GM12891 (cell line): ENCODE results near the gene TECPR1.
"Not testable (repeated sequence)": the region's sequence is repeated elsewhere in the genome, so short reads cannot be mapped to it uniquely, and the experiment has no call there.

Experiments
- DNase-seq: peaks from one replicate; pipeline ENCODE4 v3.0.0; 2011; ENCODE audit warnings: low spot score; ENCODE audit not compliant: insufficient read length
- FAIRE-seq: peaks from 2 replicates; lab custom pipeline; 2011; peaks lifted over from hg19 to GRCh38; lab: Jason Lieb, UNC
- PAX5 ChIP-seq: IDR thresholded peaks from 2 replicates; pipeline ENCODE4 v1.6.1; 2011; ENCODE audit warnings: low read length, moderate library complexity, mild to moderate bottlenecking; ENCODE audit not compliant: insufficient read depth, severe bottlenecking
- POLR2A ChIP-seq: IDR thresholded peaks from 2 replicates; pipeline ENCODE4 v1.6.1; 2011; ENCODE audit warnings: low read depth, low read length, control low read depth
- POLR2AphosphoS5 ChIP-seq: IDR thresholded peaks from 2 replicates; pipeline ENCODE4 v1.6.1; 2011; ENCODE audit warnings: low read depth, low read length, control low read depth
- POU2F2 ChIP-seq: IDR thresholded peaks from 2 replicates; pipeline ENCODE4 v1.6.1; 2011; ENCODE audit warnings: low read depth, mild to moderate bottlenecking, control low read depth, low read length, moderate library complexity
- SPI1 ChIP-seq: IDR thresholded peaks from 2 replicates; pipeline ENCODE4 v1.6.1; 2011; ENCODE audit warnings: low read depth, low read length, control low read depth
- TAF1 ChIP-seq: IDR thresholded peaks from 2 replicates; pipeline ENCODE4 v1.6.1; 2011; ENCODE audit warnings: low read depth, low read length, control low read depth

The TECPR1 gene

GRCh38 chr7:98221611-98222532, 30.2 kb downstream of the TECPR1 start:
- peak; percentile 20 for DNase-seq
- no peak for FAIRE-seq
- TF ChIP-seq POLR2A (no peak), SPI1 (no peak), POLR2AphosphoS5 (no peak), PAX5 (no peak), TAF1 (no peak), POU2F2 (no peak)

- FAIRE-seq, DNase-seq: not testable (repeated sequence)
These were observed 32.6 kb downstream of the TECPR1 start for GRCh38 chr7:98219382-98219781.

GRCh38 chr7:98217623-98218582, 34.1 kb downstream of the TECPR1 start:
- TF ChIP-seq POLR2A, result no peak
- no peak for TF ChIP-seq POLR2AphosphoS5
- peak; percentile 94 for TF ChIP-seq SPI1
- no peak for TF ChIP-seq POU2F2
- no peak for TF ChIP-seq PAX5
- no peak for TF ChIP-seq TAF1
- FAIRE-seq (no peak), DNase-seq (no peak)

GRCh38 chr7:98216941-98217622, 35.0 kb downstream of the TECPR1 start:
- TF ChIP-seq POLR2A (no peak), POLR2AphosphoS5 (no peak), TAF1 (no peak), PAX5 (no peak), POU2F2 (no peak), SPI1 (no peak)
- FAIRE-seq (no peak), DNase-seq (no peak)

GRCh38 chr7:98215561-98216495, 36.2 kb downstream of the TECPR1 start:
- DNase-seq, result no peak

GRCh38 chr7:98214811-98215321, 37.2 kb downstream of the TECPR1 start:
- FAIRE-seq (no peak), DNase-seq (no peak)
- TF ChIP-seq SPI1, result no peak
- TF ChIP-seq TAF1, result no peak
- no peak for TF ChIP-seq POLR2A
- no peak for TF ChIP-seq PAX5
- no peak for TF ChIP-seq POLR2AphosphoS5
- no peak for TF ChIP-seq POU2F2

More at GRCh38 chr7:98215561-98216495, 36.2 kb downstream of the TECPR1 start:
- no peak for FAIRE-seq
- no peak for TF ChIP-seq POU2F2
- no peak for TF ChIP-seq SPI1
- TF ChIP-seq PAX5, result no peak
- no peak for TF ChIP-seq TAF1
- no peak for TF ChIP-seq POLR2AphosphoS5
- no peak for TF ChIP-seq POLR2A

GRCh38 chr7:98213888-98214810, 37.9 kb downstream of the TECPR1 start:
- no peak for DNase-seq
- FAIRE-seq, result no peak
- TF ChIP-seq SPI1 (no peak), PAX5 (no peak), TAF1 (no peak)
